Loucy (cell line): ENCODE data around the gene TAPBP.
A peak's percentile ranks its signal among the peaks of the same experiment; 100 is the strongest.

Source experiments
- H2AFZ ChIP-seq: fragments of 200-600 bp; sonication (generic); 2 replicates; pipeline ENCODE4 v1.6.0; 2016; ENCODE audit warnings: antibody characterized with exemption, mild to moderate bottlenecking, low read length, moderate library complexity
- H3F3A ChIP-seq: fragments of 200-600 bp; 2 replicates; pipeline ENCODE4 v1.6.0; 2016; ENCODE audit warnings: antibody characterized with exemption, low read depth, mild to moderate bottlenecking
- H3K27me3 ChIP-seq: fragments of 200-600 bp; sonication (generic); 2 replicates; pipeline ENCODE4 v1.6.1; 2014; ENCODE audit warnings: low read length, mild to moderate bottlenecking; ENCODE audit not compliant: insufficient read depth, poor library complexity, severe bottlenecking
- H3K36me3 ChIP-seq: fragments of 200-600 bp; sonication (generic); 2 replicates; pipeline ENCODE4 v1.6.1; 2016; ENCODE audit warnings: low read length; ENCODE audit not compliant: insufficient read depth
- H3K4me1 ChIP-seq: fragments of 200-600 bp; sonication (generic); 2 replicates; pipeline ENCODE4 v1.5.1; 2014; ENCODE audit warnings: low read length, mild to moderate bottlenecking; ENCODE audit not compliant: insufficient read depth, poor library complexity, severe bottlenecking
- H3K4me2 ChIP-seq: fragments of 200-600 bp; sonication (generic); 2 replicates; pipeline ENCODE4 v1.6.0; 2014; ENCODE audit warnings: antibody characterized with exemption, low read length, low read depth, mild to moderate bottlenecking; ENCODE audit not compliant: poor library complexity, severe bottlenecking
- H3K4me3 ChIP-seq: fragments of 200-600 bp; sonication (generic); 2 replicates; pipeline ENCODE4 v1.5.1; 2014; ENCODE audit warnings: low read length, mild to moderate bottlenecking, mixed read lengths; ENCODE audit not compliant: poor library complexity, severe bottlenecking
- H3K79me2 ChIP-seq: fragments of 200-600 bp; sonication (generic); 2 replicates; pipeline ENCODE4 v1.6.1; 2014; ENCODE audit warnings: low read length; ENCODE audit not compliant: insufficient read depth
- H3K9ac ChIP-seq: fragments of 200-600 bp; sonication (generic); 2 replicates; pipeline ENCODE4 v1.6.0; 2014; ENCODE audit warnings: mild to moderate bottlenecking, low read depth, low read length, moderate library complexity; ENCODE audit not compliant: poor library complexity, severe bottlenecking
- H3K9me2 ChIP-seq: fragments of 200-600 bp; sonication (generic); replicated peaks from 2 replicates; pipeline ENCODE4 v1.6.1; 2016; ENCODE audit warnings: low read depth, low read length, mixed read lengths
- H3K9me3 ChIP-seq: fragments of 200-600 bp; sonication (generic); 2 replicates; pipeline ENCODE4 v1.6.1; 2014; ENCODE audit warnings: mild to moderate bottlenecking, antibody characterized with exemption, low read length, low read depth; ENCODE audit not compliant: insufficient read depth
- H4K20me1 ChIP-seq: fragments of 200-600 bp; sonication (generic); 2 replicates; pipeline ENCODE4 v1.6.0; 2014; ENCODE audit warnings: antibody characterized with exemption, low read length, mild to moderate bottlenecking; ENCODE audit not compliant: insufficient read depth, poor library complexity, severe bottlenecking
- CTCF ChIP-seq: fragments of 200-600 bp; sonication (generic); conservative IDR thresholded peaks from 2 replicates; pipeline ENCODE4 v1.5.1; 2014; ENCODE audit warnings: mild to moderate bottlenecking, antibody characterized with exemption, low read length
- EZH2phosphoT487 ChIP-seq: fragments of 200-600 bp; IDR thresholded peaks from 2 replicates; pipeline ENCODE4 v1.6.1; 2018; ENCODE audit warnings: antibody characterized with exemption, mild to moderate bottlenecking, moderate library complexity, borderline replicate concordance

The TAPBP gene

GRCh38 chr6:33314943-33315792, 1.3 kb upstream of the TAPBP start:
- H3K9me2 ChIP-seq: no peaks in the 10 kb centered on the region
- peaks cover 72% of the 10 kb centered on the region for H3K79me2 ChIP-seq
- H4K20me1 ChIP-seq: peaks cover 39% of the 10 kb centered on the region
- H3K4me3 ChIP-seq: peak overlapping the region; percentile 94
- no peak overlapping the region for H2AFZ ChIP-seq
- peaks cover 44% of the 10 kb centered on the region for H3K4me1 ChIP-seq
- H3K9me3 ChIP-seq: no peaks in the 10 kb centered on the region
- H3F3A ChIP-seq: peaks cover 6% of the 10 kb centered on the region; the same call in 1 of the 2 replicates
- H3K27me3 ChIP-seq: no peaks in the 10 kb centered on the region
- H3K36me3 ChIP-seq: peaks cover 16% of the 10 kb centered on the region; the same call in 1 of the 2 replicates
- peak overlapping the region; percentile 95 for H3K4me2 ChIP-seq
- TF ChIP-seq EZH2phosphoT487: no peak
- TF ChIP-seq CTCF: no peak
- no peak overlapping the region for H3K9ac ChIP-seq

- Histone ChIP-seq H3K27me3 (no peaks in the 10 kb centered on the region), H3K4me1 (peaks cover 39% of the 10 kb centered on the region), H3F3A (peaks cover 6% of the 10 kb centered on the region; the same call in 1 of the 2 replicates), H2AFZ (peak overlapping the region; percentile 79), H3K36me3 (peaks cover 10% of the 10 kb centered on the region; the same call in 1 of the 2 replicates), H3K9ac (peak overlapping the region; percentile 93), H3K4me3 (peak overlapping the region; percentile 94), H3K9me3 (no peaks in the 10 kb centered on the region), H3K9me2 (no peaks in the 10 kb centered on the region), H3K79me2 (peaks cover 70% of the 10 kb centered on the region), H4K20me1 (peaks cover 35% of the 10 kb centered on the region), H3K4me2 (peak overlapping the region; percentile 95)
- TF ChIP-seq CTCF (no peak), EZH2phosphoT487 (no peak)
Observed at GRCh38 chr6:33314515-33314942, 651 bp upstream of the TAPBP start.

- Histone ChIP-seq H3K4me1 (peaks cover 26% of the 10 kb centered on the region), H3K4me2 (peak overlapping the region; percentile 95), H3K36me3 (no peaks in the 10 kb centered on the region), H4K20me1 (peaks cover 35% of the 10 kb centered on the region), H3K27me3 (no peaks in the 10 kb centered on the region), H3K9me3 (no peaks in the 10 kb centered on the region), H3F3A (peaks cover 1% of the 10 kb centered on the region; the same call in 1 of the 2 replicates), H2AFZ (peak overlapping the region; percentile 79), H3K4me3 (peak overlapping the region; percentile 94), H3K9me2 (no peaks in the 10 kb centered on the region), H3K9ac (peak overlapping the region; percentile 93), H3K79me2 (peaks cover 67% of the 10 kb centered on the region)
- TF ChIP-seq EZH2phosphoT487 (no peak), CTCF (no peak)
Observed at GRCh38 chr6:33313105-33313708, 671 bp downstream of the TAPBP start.
